ENCODE measurements around the gene PIK3CG.

DNA sequence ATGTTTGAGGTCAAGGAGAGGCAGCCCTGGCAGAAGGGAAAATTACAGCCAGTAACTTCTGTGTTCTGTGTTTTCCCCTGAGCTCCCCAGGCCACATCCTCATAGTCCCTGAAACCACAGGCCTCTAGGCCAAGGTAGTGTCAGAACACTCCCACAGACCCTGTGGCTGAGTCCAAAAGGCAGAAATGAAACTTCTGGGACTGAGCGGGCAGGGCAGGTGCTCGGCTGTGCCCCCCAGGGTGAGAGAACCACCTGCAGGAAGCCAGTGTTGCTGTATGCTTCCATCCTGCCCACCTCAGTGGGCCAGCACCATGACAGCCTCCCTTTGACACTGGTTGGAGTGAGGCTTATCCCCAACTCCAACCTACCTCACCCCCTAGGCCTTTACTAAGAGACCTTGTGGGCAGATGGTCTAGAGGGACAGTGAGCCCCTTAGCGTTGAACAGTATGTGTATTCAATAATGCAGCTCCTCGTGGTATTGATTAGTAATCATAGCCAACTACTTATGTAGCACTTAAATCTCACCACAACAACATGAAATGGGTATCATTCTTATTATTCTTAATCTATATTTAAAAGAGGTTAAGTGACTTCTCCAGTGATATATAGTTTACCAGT is 30.3 kb downstream of the PIK3CG start:
- no peak for TF ChIP-seq EZH2 (IDR thresholded peaks at IDR 0.05; ENCODE audit: low read length, missing control alignments)
- TF ChIP-seq, protein P1, sequence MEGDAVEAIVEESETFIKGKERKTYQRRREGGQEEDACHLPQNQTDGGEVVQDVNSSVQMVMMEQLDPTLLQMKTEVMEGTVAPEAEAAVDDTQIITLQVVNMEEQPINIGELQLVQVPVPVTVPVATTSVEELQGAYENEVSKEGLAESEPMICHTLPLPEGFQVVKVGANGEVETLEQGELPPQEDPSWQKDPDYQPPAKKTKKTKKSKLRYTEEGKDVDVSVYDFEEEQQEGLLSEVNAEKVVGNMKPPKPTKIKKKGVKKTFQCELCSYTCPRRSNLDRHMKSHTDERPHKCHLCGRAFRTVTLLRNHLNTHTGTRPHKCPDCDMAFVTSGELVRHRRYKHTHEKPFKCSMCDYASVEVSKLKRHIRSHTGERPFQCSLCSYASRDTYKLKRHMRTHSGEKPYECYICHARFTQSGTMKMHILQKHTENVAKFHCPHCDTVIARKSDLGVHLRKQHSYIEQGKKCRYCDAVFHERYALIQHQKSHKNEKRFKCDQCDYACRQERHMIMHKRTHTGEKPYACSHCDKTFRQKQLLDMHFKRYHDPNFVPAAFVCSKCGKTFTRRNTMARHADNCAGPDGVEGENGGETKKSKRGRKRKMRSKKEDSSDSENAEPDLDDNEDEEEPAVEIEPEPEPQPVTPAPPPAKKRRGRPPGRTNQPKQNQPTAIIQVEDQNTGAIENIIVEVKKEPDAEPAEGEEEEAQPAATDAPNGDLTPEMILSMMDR (conservative IDR thresholded peaks at IDR 0.05 in 1 of 2, IDR thresholded peaks at IDR 0.05 in 1 of 2; ENCODE audit: low read depth in 1 of 2, low read length in 2 of 2) = no peak

Measured in fibroblast of lung (primary cell).